Measurements from ENCODE around the gene SLC35D1.
"Not testable (repeated sequence)": the region's sequence is repeated elsewhere in the genome, so short reads cannot be mapped to it uniquely, and the experiment has no call there.

DNA sequence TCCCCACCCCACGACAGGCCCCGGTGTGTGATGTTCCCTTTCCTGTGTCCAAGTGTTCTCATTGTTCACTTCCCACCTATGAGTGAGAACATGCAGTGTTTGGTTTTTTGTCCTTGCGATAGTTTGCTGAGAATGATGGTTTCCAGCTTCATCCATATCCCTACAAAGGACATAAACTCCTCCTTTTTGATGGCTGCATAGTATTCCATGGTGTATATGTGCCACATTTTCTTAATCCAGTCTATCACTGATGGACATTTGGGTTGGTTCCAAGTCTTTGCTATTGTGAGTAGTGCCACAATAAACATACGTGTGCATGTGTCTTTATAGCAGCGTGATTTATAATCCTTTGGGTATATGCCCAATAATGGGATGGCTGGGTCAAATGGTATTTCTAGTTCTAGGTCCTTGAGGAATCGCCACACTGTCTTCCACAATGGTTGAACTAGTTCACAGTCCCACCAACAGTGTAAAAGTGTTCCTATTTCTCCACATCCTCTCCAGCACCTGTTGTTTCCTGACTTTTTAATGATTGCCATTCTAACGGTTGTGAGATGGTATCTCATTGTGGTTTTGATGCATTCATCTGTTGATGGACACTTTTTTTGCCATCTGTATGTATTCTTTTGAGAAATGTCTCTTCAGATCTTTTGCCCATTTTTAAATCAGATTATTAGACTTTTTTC lies 87.6 kb downstream of the SLC35D1 start:
- TF ChIP-seq CTCF (optimal IDR thresholded peaks at IDR 0.05 in 1 of 3, IDR thresholded peaks at IDR 0.05 in 1 of 3, conservative IDR thresholded peaks at IDR 0.05 in 1 of 3; ENCODE audit: extremely low read depth in 1 of 3, insufficient read depth in 2 of 3, low read length in 3 of 3); EZH2 (IDR thresholded peaks at IDR 0.05; ENCODE audit: low read length): not testable (repeated sequence)

All from keratinocyte (primary cell).